Activated CD8-positive, alpha-beta memory T cell treated with anti-CD3 and anti-CD28 coated beads, Interleukin-2, amount 50 U/mL, for 48 hours (primary cell): ENCODE measurements around the gene DDX1.
"Not testable (repeated sequence)": the region's sequence is repeated elsewhere in the genome, so short reads cannot be mapped to it uniquely, and the experiment has no call there.

Source experiments
- DNase-seq: peaks from one replicate; pipeline ENCODE4 v3.0.0-alpha.2; 2020

Gene DDX1

GRCh38 chr2:15596968-15597367, 5.3 kb downstream of the DDX1 start:
- DNase-seq = no peak

GRCh38 chr2:15599994-15600393, 8.3 kb downstream of the DDX1 start:
- no peak for DNase-seq

- no peak for DNase-seq
Measured at GRCh38 chr2:15601681-15602080, 10.0 kb downstream of the DDX1 start.

GRCh38 chr2:15602393-15602792, 10.7 kb downstream of the DDX1 start:
- no peak for DNase-seq

- no peak for DNase-seq
Measured at GRCh38 chr2:15603044-15603765, 11.5 kb downstream of the DDX1 start.

GRCh38 chr2:15603948-15604347, 12.3 kb downstream of the DDX1 start:
- DNase-seq = no peak

GRCh38 chr2:15605721-15606120, 14.1 kb downstream of the DDX1 start:
- no peak for DNase-seq

GRCh38 chr2:15606481-15607441, 15.1 kb downstream of the DDX1 start:
- DNase-seq = no peak

GRCh38 chr2:15607709-15608391, 16.2 kb downstream of the DDX1 start:
- no peak for DNase-seq

- no peak for DNase-seq
Measured at GRCh38 chr2:15608392-15608761, 16.7 kb downstream of the DDX1 start.

GRCh38 chr2:15609341-15610042, 17.8 kb downstream of the DDX1 start:
- DNase-seq = no peak

GRCh38 chr2:15610430-15610952, 18.8 kb downstream of the DDX1 start:
- DNase-seq = no peak

GRCh38 chr2:15612101-15612500, 20.4 kb downstream of the DDX1 start:
- not testable (repeated sequence) for DNase-seq

GRCh38 chr2:15613736-15614429, 22.2 kb downstream of the DDX1 start:
- no peak for DNase-seq

- no peak for DNase-seq
Measured at GRCh38 chr2:15614545-15615300, 23.1 kb downstream of the DDX1 start.

GRCh38 chr2:15615301-15615920, 23.7 kb downstream of the DDX1 start:
- DNase-seq = no peak

GRCh38 chr2:15616429-15616828, 24.8 kb downstream of the DDX1 start:
- no peak for DNase-seq

- DNase-seq = no peak
Measured at GRCh38 chr2:15616850-15617777, 25.4 kb downstream of the DDX1 start.

- no peak for DNase-seq
Measured at GRCh38 chr2:15617778-15618448, 26.2 kb downstream of the DDX1 start.
